ENCODE results near the gene CCL2. TPM values are rescaled to one million over a fixed set of nuclear protein-coding genes. Genes with fewer than 3 reads are reported as not detected.

Gene CCL2
- polyA plus RNA-seq, 3 donors: 26.4 to 781 (median 278) TPM

- WGBS, 3 donors: 65 to 91% (median 75%) methylated on average over 2 of the region's 2 CpGs
- H3K27ac ChIP-seq (ENCODE audit: low read depth, low read length): no peak overlapping the region
Observed at GRCh38 chr17:34301986-34302385, 46.9 kb downstream of the CCL2 start.

GRCh38 chr17:34302636-34303035 lies 47.6 kb downstream of the CCL2 start:
- WGBS, 3 donors: 82 to 96% (median 88%) methylated on average over 1 of the region's 1 CpG
- H3K27ac ChIP-seq (ENCODE audit: low read depth, low read length): no peak overlapping the region

GRCh38 chr17:34303606-34304005 lies 48.5 kb downstream of the CCL2 start:
- whole genome bisulfite sequencing, 3 donors: 68 to 91% (median 87%) methylated on average over 2 of the region's 2 CpGs

GRCh38 chr17:34305061-34305460 lies 50.0 kb downstream of the CCL2 start:
- 80 to 94% (median 93%) methylated on average over 4 of the region's 4 CpGs for WGBS, 3 donors
- H3K27ac ChIP-seq (ENCODE audit: low read depth, low read length): no peak overlapping the region

More at GRCh38 chr17:34303606-34304005, 48.5 kb downstream of the CCL2 start:
- no peak overlapping the region for H3K27ac ChIP-seq (ENCODE audit: low read depth, low read length)

GRCh38 chr17:34305606-34306005 lies 50.5 kb downstream of the CCL2 start:
- H3K27ac ChIP-seq (ENCODE audit: low read depth, low read length): no peak overlapping the region

- H3K27ac ChIP-seq (ENCODE audit: low read depth, low read length): no peak overlapping the region
- 40 to 77% (median 77%) methylated on average over 3 of the region's 3 CpGs for WGBS, 3 donors
Observed at GRCh38 chr17:34306466-34306865, 51.4 kb downstream of the CCL2 start.

Other genes with a start within 250 kb of the CCL2 start
- gene CCL7, start 14.9 kb downstream of the CCL2 start, polyA plus RNA-seq: 1 to 10 TPM in 1 of 3 donors, under 1 TPM in 1, not detected in 1; 0.16 to 6.6 TPM
- 1 to 10 TPM in 2 of 3 donors, under 1 TPM in 1; 0.29 to 5.1 (median 2.2) TPM for gene CCL11, start 30.5 kb downstream of the CCL2 start, polyA plus RNA-seq
- 1 to 10 TPM in 2 of 3 donors, under 1 TPM in 1; 0.32 to 7.2 (median 1.6) TPM for gene CCL8, start 64.2 kb downstream of the CCL2 start, polyA plus RNA-seq
- 1 to 10 TPM in 2 of 3 donors, under 1 TPM in 1; 0.43 to 9.2 (median 6.8) TPM for gene CCL13, start 101.2 kb downstream of the CCL2 start, polyA plus RNA-seq
- gene CCL1, start 107.9 kb downstream of the CCL2 start, polyA plus RNA-seq: not detected